ENCODE results near the gene RALGPS2. TPM values are rescaled to one million over a fixed set of nuclear protein-coding genes. Genes with fewer than 3 reads are reported as not detected.

RALGPS2 gene
- total and polyA plus RNA-seq, 2 of the 13 experiments (the other 11 are each of a cell fraction or from before 2014, with no cell fraction given) = 15.6 to 36.0 TPM

DNA sequence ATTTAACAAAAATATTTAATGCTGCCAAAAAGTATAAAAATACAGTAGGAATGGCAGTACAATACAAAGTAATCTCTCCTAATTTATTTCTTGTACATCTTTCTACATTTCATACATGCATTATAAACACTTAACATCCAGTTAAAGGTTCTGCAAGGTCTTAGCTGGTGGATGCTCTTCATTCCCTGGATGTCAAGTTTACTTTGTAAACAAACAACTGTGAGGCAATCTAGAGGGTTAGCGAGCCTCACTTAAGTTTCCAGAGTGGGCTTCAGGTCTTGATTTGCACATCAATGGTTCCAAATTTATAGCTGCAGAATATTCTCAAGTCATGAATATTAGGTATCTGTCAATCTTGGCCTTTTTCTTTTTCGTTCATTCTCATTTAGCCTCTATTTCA is 21.3 kb downstream of the RALGPS2 start:
- in situ Hi-C loops (cut with HindIII; ENCODE audit: extremely low pct_ligation_motif_present, low pct_unique_long_range_greater_than_20kb) = loop anchor here (25.0 kb wide), 1 partner anchor 434 kb away; no protein-coding TSS in a partner anchor
- ATAC-seq = no peak
- no peak for FAIRE-seq
- TF ChIP-seq ZNF616 (CRISPR knock-in tag; IDR thresholded peaks at IDR 0.05; ENCODE audit: low read depth) (no peak), SIN3A (IDR thresholded peaks at IDR 0.05; ENCODE audit: borderline replicate concordance, low read depth, low read length) (no peak), FOSL2 (CRISPR knock-in tag; IDR thresholded peaks at IDR 0.05) (no peak), ZMYM3 (CRISPR knock-in tag; IDR thresholded peaks at IDR 0.05) (no peak)
- TF ChIP-seq, protein P1, sequence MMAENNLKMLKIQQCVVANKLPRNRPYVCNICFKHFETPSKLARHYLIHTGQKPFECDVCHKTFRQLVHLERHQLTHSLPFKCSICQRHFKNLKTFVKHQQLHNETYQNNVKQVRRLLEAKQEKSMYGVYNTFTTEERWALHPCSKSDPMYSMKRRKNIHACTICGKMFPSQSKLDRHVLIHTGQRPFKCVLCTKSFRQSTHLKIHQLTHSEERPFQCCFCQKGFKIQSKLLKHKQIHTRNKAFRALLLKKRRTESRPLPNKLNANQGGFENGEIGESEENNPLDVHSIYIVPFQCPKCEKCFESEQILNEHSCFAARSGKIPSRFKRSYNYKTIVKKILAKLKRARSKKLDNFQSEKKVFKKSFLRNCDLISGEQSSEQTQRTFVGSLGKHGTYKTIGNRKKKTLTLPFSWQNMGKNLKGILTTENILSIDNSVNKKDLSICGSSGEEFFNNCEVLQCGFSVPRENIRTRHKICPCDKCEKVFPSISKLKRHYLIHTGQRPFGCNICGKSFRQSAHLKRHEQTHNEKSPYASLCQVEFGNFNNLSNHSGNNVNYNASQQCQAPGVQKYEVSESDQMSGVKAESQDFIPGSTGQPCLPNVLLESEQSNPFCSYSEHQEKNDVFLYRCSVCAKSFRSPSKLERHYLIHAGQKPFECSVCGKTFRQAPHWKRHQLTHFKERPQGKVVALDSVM (CRISPR knock-in tag; IDR thresholded peaks at IDR 0.05) = no peak
- TF ChIP-seq, protein P2, sequence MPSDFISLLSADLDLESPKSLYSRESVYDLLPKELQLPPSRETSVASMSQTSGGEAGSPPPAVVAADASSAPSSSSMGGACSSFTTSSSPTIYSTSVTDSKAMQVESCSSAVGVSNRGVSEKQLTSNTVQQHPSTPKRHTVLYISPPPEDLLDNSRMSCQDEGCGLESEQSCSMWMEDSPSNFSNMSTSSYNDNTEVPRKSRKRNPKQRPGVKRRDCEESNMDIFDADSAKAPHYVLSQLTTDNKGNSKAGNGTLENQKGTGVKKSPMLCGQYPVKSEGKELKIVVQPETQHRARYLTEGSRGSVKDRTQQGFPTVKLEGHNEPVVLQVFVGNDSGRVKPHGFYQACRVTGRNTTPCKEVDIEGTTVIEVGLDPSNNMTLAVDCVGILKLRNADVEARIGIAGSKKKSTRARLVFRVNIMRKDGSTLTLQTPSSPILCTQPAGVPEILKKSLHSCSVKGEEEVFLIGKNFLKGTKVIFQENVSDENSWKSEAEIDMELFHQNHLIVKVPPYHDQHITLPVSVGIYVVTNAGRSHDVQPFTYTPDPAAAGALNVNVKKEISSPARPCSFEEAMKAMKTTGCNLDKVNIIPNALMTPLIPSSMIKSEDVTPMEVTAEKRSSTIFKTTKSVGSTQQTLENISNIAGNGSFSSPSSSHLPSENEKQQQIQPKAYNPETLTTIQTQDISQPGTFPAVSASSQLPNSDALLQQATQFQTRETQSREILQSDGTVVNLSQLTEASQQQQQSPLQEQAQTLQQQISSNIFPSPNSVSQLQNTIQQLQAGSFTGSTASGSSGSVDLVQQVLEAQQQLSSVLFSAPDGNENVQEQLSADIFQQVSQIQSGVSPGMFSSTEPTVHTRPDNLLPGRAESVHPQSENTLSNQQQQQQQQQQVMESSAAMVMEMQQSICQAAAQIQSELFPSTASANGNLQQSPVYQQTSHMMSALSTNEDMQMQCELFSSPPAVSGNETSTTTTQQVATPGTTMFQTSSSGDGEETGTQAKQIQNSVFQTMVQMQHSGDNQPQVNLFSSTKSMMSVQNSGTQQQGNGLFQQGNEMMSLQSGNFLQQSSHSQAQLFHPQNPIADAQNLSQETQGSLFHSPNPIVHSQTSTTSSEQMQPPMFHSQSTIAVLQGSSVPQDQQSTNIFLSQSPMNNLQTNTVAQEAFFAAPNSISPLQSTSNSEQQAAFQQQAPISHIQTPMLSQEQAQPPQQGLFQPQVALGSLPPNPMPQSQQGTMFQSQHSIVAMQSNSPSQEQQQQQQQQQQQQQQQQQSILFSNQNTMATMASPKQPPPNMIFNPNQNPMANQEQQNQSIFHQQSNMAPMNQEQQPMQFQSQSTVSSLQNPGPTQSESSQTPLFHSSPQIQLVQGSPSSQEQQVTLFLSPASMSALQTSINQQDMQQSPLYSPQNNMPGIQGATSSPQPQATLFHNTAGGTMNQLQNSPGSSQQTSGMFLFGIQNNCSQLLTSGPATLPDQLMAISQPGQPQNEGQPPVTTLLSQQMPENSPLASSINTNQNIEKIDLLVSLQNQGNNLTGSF (CRISPR knock-in tag; IDR thresholded peaks at IDR 0.05) = no peak
- TF ChIP-seq, protein P3, sequence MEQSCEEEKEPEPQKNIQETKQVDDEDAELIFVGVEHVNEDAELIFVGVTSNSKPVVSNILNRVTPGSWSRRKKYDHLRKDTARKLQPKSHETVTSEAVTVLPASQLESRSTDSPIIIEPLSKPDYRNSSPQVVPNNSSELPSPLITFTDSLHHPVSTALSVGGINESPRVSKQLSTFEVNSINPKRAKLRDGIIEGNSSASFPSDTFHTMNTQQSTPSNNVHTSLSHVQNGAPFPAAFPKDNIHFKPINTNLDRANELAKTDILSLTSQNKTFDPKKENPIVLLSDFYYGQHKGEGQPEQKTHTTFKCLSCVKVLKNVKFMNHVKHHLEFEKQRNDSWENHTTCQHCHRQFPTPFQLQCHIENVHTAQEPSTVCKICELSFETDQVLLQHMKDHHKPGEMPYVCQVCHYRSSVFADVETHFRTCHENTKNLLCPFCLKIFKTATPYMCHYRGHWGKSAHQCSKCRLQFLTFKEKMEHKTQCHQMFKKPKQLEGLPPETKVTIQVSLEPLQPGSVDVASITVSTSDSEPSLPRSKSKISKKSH (CRISPR knock-in tag; IDR thresholded peaks at IDR 0.05; ENCODE audit: borderline replicate concordance) = no peak
- TF ChIP-seq, protein P4, sequence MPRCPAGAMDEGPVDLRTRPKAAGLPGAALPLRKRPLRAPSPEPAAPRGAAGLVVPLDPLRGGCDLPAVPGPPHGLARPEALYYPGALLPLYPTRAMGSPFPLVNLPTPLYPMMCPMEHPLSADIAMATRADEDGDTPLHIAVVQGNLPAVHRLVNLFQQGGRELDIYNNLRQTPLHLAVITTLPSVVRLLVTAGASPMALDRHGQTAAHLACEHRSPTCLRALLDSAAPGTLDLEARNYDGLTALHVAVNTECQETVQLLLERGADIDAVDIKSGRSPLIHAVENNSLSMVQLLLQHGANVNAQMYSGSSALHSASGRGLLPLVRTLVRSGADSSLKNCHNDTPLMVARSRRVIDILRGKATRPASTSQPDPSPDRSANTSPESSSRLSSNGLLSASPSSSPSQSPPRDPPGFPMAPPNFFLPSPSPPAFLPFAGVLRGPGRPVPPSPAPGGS (CRISPR knock-in tag; IDR thresholded peaks at IDR 0.05) = no peak
- TF ChIP-seq, protein P5, sequence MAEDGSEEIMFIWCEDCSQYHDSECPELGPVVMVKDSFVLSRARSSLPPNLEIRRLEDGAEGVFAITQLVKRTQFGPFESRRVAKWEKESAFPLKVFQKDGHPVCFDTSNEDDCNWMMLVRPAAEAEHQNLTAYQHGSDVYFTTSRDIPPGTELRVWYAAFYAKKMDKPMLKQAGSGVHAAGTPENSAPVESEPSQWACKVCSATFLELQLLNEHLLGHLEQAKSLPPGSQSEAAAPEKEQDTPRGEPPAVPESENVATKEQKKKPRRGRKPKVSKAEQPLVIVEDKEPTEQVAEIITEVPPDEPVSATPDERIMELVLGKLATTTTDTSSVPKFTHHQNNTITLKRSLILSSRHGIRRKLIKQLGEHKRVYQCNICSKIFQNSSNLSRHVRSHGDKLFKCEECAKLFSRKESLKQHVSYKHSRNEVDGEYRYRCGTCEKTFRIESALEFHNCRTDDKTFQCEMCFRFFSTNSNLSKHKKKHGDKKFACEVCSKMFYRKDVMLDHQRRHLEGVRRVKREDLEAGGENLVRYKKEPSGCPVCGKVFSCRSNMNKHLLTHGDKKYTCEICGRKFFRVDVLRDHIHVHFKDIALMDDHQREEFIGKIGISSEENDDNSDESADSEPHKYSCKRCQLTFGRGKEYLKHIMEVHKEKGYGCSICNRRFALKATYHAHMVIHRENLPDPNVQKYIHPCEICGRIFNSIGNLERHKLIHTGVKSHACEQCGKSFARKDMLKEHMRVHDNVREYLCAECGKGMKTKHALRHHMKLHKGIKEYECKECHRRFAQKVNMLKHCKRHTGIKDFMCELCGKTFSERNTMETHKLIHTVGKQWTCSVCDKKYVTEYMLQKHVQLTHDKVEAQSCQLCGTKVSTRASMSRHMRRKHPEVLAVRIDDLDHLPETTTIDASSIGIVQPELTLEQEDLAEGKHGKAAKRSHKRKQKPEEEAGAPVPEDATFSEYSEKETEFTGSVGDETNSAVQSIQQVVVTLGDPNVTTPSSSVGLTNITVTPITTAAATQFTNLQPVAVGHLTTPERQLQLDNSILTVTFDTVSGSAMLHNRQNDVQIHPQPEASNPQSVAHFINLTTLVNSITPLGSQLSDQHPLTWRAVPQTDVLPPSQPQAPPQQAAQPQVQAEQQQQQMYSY (CRISPR knock-in tag; IDR thresholded peaks at IDR 0.05) = no peak

More for the DNA sequence above, 21.3 kb downstream of the RALGPS2 start:
- 80% methylated on average over 2 of the region's 2 CpGs for WGBS (ENCODE audit: low lambda C conversion rate)
- intact Hi-C loops (cut with micrococcal nuclease; ENCODE audit: unreplicated experiment) = no loop called here
- H2AFZ ChIP-seq (ENCODE audit: low read length) = no peak overlapping the region
- H3K36me3 ChIP-seq (replicated peaks in 1 of 2; ENCODE audit: control insufficient read depth in 1 of 2, insufficient read depth in 2 of 2, low read length in 2 of 2) = peaks cover under 1 to 14% of the 10 kb centered on the region in 2 experiments; a peak in 2 of 5 replicates
- no peaks in the 10 kb centered on the region for H4K20me1 ChIP-seq (ENCODE audit: insufficient read depth, low read length)
- H3K27me3 ChIP-seq (ENCODE audit: control insufficient read depth in 1 of 2, insufficient read depth in 2 of 2, low read length in 2 of 2) = no peaks in the 10 kb centered on the region
- no peak for DNase-seq (ENCODE audit: low spot score)
- ChIA-PET POLR2A (interaction anchor here (1.6 to 2.4 kb wide), 2 partner anchors 20 to 204 kb away, joined by 4 to 7 read pairs; no protein-coding TSS in a partner anchor), CTCF (ENCODE audit: low intra/inter-chr PET ratio, low total read pairs) (no interaction called here)
- no peak overlapping the region for H3K4me2 ChIP-seq (ENCODE audit: low read depth, low read length)
- no peak overlapping the region for H3K9ac ChIP-seq (ENCODE audit: insufficient read depth, low read depth, low read length)
- H3K4me1 ChIP-seq (ENCODE audit: insufficient read depth, low read length) = peaks cover 38% of the 10 kb centered on the region
- 0 out of 2 replicates have a peak, but pooled peaks cover 6% of the 10 kb centered on the region for H3K9me3 ChIP-seq (ENCODE audit: low read length)
- H3K27ac ChIP-seq (ENCODE audit: extremely low read length, insufficient read depth, low read length) = no peak overlapping the region
- H3K4me3 ChIP-seq (replicated peaks in 1 of 3; ENCODE audit: insufficient read depth in 1 of 3, low read depth in 2 of 3, low read length in 3 of 3) = no peak overlapping the region
- no TSS peak for BruUV-seq (replicated peaks)
- peaks cover 4% of the 10 kb centered on the region for H3K79me2 ChIP-seq (ENCODE audit: insufficient read depth, low read length)

Data from HepG2 (cell line).